ENCODE measurements around the gene DBET.
"Not testable (repeated sequence)": the region's sequence is repeated elsewhere in the genome, so short reads cannot be mapped to it uniquely, and the experiment has no call there.

DNA sequence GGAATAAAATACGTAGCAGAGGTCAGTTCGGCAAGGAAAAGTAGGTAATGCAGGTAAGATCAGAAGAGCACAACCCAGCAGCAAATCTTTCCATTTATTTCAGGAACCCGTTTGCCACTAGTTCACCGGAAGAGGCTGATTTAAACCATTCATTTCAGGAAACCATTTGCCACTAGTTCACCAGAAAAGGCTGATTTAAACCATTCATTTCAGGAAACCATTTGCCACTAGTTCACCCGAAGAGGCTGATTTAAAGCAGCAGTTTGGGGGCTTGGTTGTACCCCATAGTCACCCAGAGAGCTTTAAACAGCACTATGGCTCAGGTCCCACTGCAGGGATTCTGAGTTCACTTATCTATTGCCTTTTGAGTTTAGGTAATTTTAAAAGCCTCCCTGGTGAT lies 33.0 kb upstream of the DBET start:
- TF ChIP-seq POLR2A (IDR thresholded peaks at IDR 0.05; ENCODE audit: low read length); GATA1 (IDR thresholded peaks at IDR 0.05; ENCODE audit: low read depth, low read length): not testable (repeated sequence)
